K562 (cell line): Measurements from ENCODE around the gene COL23A1. TPM values are rescaled to one million over a fixed set of nuclear protein-coding genes. Genes with fewer than 3 reads are reported as not detected.

Experiments used
- AFF1 ChIP-seq, 2 experiments: fragments of 450-650 bp; IDR thresholded peaks; 2 replicates each; pipeline ENCODE4 v1.6.1; 2018; ENCODE audit warnings: mild to moderate bottlenecking in 2 of 2, low read depth in 1 of 2; ENCODE audit not compliant: partially characterized antibody in 2 of 2
- ELF4 ChIP-seq: fragments of 450-650 bp; formaldehyde crosslinking; IDR thresholded peaks from 2 replicates; pipeline ENCODE4 v1.4.0; 2022; ENCODE audit warnings: missing genetic modification characterization
- NCOA2 ChIP-seq, 2 experiments: fragments of 450-650 bp; IDR thresholded peaks; 2 replicates each; pipeline ENCODE4 v1.6.1; 2018; ENCODE audit warnings: mild to moderate bottlenecking in 2 of 2, moderate library complexity in 1 of 2; ENCODE audit not compliant: partially characterized antibody in 2 of 2
- NFE2L1 ChIP-seq: fragments of 450-650 bp; IDR thresholded peaks from 2 replicates; pipeline ENCODE4 v1.6.1; 2016; ENCODE audit warnings: missing genetic modification characterization, low read depth, mild to moderate bottlenecking, missing compliant biosample characterization, moderate library complexity, borderline replicate concordance
- NRF1 ChIP-seq, 2 experiments: fragments of 450-650 bp; IDR thresholded peaks in 1 of 2; conservative IDR thresholded peaks in 1 of 2; 2 replicates each; pipeline ENCODE4 v1.6.1; 2014; ENCODE audit warnings: mild to moderate bottlenecking in 2 of 2
- SOX6 ChIP-seq: fragments of 450-650 bp; IDR thresholded peaks from 2 replicates; pipeline ENCODE4 v1.6.1; 2014; ENCODE audit warnings: mild to moderate bottlenecking
- ZNF408 ChIP-seq: fragments of 250-450 bp; sonication (Bioruptor Pico); IDR thresholded peaks from 2 replicates; pipeline ENCODE4 v1.4.0; 2020; ENCODE audit warnings: low read depth, mild to moderate bottlenecking, moderate library complexity
- polyA plus RNA-seq, 8 experiments: library from polyadenylated mRNA; depleted of rRNA in 4 of 8; stranded (reverse) in 5 of 8; unstranded in 3 of 8; fragments of >200 nt; fragmentation: Nextera tagmentation in 2 of 8; fragmentation: Illumina TruSeq in 1 of 8; extraction: Ambion mirVana in 2 of 8; extraction: Trizol in 1 of 8; gene quantifications; 2 replicates each; pipeline versions ENCODE4 v1.2.1 to v1.2.3, GENCODE V29; 2011 to 2014; ENCODE audit warnings: inconsistent platforms in 1 of 8, missing spikeins in 1 of 8
- total RNA-seq, 7 experiments: library from RNA; depleted of rRNA in 6 of 7; stranded (reverse); fragments of >200 nt in 6 of 7; fragmentation: Illumina TruSeq in 2 of 7; extraction: Trizol in 2 of 7; gene quantifications; 2 replicates each; pipeline versions ENCODE4 v1.2.1 to v1.2.3, GENCODE V29; 2011 to 2021; ENCODE audit warnings: low replicate concordance in 1 of 7

COL23A1 gene
- total and polyA plus RNA-seq, 9 of the 15 experiments (the other 6 are each of a cell fraction or from before 2014, with no cell fraction given): 0.09 TPM; not detected in 8

- TF ChIP-seq SOX6 (no peak), ZNF408 (CRISPR knock-in tag) (no peak), NRF1 (conservative IDR thresholded peaks at IDR 0.05 in 1 of 2, IDR thresholded peaks at IDR 0.05 in 1 of 2) (peak; percentile 65 to 74), AFF1 (IDR thresholded peaks at IDR 0.05; ENCODE audit: low read depth in 1 of 2, partially characterized antibody in 2 of 2) (no peak), NFE2L1 (tag) (no peak), ELF4 (CRISPR knock-in tag) (no peak), NCOA2 (IDR thresholded peaks at IDR 0.05; ENCODE audit: partially characterized antibody in 2 of 2) (no peak)
- TF ChIP-seq, all 486 proteins: peak for 6
Observed at GRCh38 chr5:178535299-178536175, 54.7 kb downstream of the COL23A1 start (continued).
